Activated CD8-positive, alpha-beta memory T cell treated with anti-CD3 and anti-CD28 coated beads for 4 hours (primary cell): ENCODE data around the gene SNCB.

Source experiments
- DNase-seq, 2 donors: peaks; one replicate each; pipeline ENCODE4 v3.0.0-alpha.2; 2020; ENCODE audit warnings: low read depth in 2 of 2

The SNCB gene

GRCh38 chr5:176575488-176576422, 54.6 kb downstream of the SNCB start:
- DNase-seq = no peak

- DNase-seq = no peak
Observed at GRCh38 chr5:176575066-176575465, 55.3 kb downstream of the SNCB start.

- DNase-seq = no peak
Observed at GRCh38 chr5:176574297-176574591, 56.1 kb downstream of the SNCB start.

GRCh38 chr5:176573564-176574296, 56.6 kb downstream of the SNCB start:
- DNase-seq = peak; percentile 62 to 65
